HG03460 (cell line): ENCODE data around the gene ATG16L2.

Experiments
- ATAC-seq: cut with Tn5 transposase; IDR thresholded peaks from one replicate; pipeline ENCODE4 v1.9.1; 2021; ENCODE audit not compliant: unreplicated experiment

The ATG16L2 gene

GRCh38 chr11:72872012-72872411, 57.8 kb downstream of the ATG16L2 start:
- no peak for ATAC-seq

- no peak for ATAC-seq
Observed at GRCh38 chr11:72875736-72876135, 61.5 kb downstream of the ATG16L2 start.

- no peak for ATAC-seq
Observed at GRCh38 chr11:72876147-72876546, 61.9 kb downstream of the ATG16L2 start.
